PFSK-1 (cell line): ENCODE measurements around the gene ROPN1B.

ENCODE experiments used
- FOXP2 ChIP-seq: optimal IDR thresholded peaks from 2 replicates; pipeline ENCODE3; 2011; ENCODE audit warnings: borderline replicate concordance, control low read depth, inconsistent platforms; ENCODE audit not compliant: insufficient read depth; ENCODE audit errors: extremely low read length, extremely low read depth
- POLR2AphosphoS5 ChIP-seq: IDR thresholded peaks from 2 replicates; pipeline ENCODE4 v1.6.1; 2012; ENCODE audit warnings: low read depth, mild to moderate bottlenecking, control low read depth, low read length, moderate library complexity
- REST ChIP-seq, 2 experiments: IDR thresholded peaks; 2 replicates each; pipeline versions ENCODE4 v1.6.1 to v1.8.0; 2011 to 2012; ENCODE audit warnings: low read depth in 2 of 2, low read length in 2 of 2, control low read depth in 1 of 2, inconsistent platforms in 1 of 2, mild to moderate bottlenecking in 1 of 2, moderate library complexity in 1 of 2; ENCODE audit not compliant: insufficient read depth in 1 of 2
- SIN3A ChIP-seq: IDR thresholded peaks from 2 replicates; pipeline ENCODE4 v1.6.1; 2012; ENCODE audit warnings: mild to moderate bottlenecking, low read length, moderate library complexity, borderline replicate concordance; ENCODE audit not compliant: insufficient read depth
- TAF1 ChIP-seq: IDR thresholded peaks from 2 replicates; pipeline ENCODE4 v1.6.1; 2012; ENCODE audit warnings: low read length, control low read depth, borderline replicate concordance; ENCODE audit not compliant: insufficient read depth

The ROPN1B gene

DNA sequence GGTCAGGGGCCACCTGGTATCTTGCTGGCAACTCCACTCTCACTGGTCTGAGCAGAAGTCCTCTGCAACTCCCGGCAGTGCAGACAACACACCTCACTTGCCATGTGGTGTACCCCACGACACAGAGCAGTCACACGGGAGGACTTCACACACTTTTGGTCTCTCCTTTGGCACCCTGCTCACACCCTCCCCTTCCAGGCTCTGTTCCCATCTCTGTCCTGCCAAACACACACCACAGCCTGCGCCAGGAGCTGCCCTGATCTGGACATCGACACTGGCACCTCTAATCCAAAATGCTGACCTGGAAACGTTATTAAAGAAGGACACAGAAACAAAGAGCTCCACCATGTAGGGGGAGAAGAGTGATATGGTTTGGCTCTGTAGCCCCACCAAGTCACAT lies 57.8 kb downstream of the ROPN1B start:
- TF ChIP-seq FOXP2: no peak
- no peak for TF ChIP-seq POLR2AphosphoS5

- TF ChIP-seq FOXP2: no peak
- no peak for TF ChIP-seq TAF1
- TF ChIP-seq POLR2AphosphoS5: no peak
- TF ChIP-seq REST (IDR thresholded peaks at IDR 0.05; ENCODE audit: insufficient read depth in 1 of 2, low read depth in 2 of 2, low read length in 2 of 2): no peak
- no peak for TF ChIP-seq SIN3A
Observed at GRCh38 chr3:126028096-126028495, 59.1 kb downstream of the ROPN1B start.

DNA sequence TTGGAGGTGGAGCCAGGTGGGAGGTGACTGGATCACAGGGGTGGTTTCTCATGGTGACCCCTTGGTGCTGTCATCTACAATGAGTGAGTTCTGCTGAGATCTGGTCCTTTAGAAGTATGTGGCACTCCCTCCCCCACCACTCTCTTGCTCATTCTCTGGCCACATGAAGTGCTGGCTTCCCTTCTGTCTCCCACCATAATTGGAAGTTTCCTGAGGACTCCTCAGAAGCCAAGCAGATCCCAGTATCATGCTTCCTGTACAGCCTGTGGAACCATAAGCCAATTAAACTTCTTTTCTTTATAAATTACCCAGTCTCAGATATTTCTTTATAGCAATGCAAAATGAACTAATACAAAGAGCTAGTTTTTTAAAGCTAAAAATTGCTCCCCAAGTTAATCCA lies 60.3 kb downstream of the ROPN1B start:
- TF ChIP-seq REST (IDR thresholded peaks at IDR 0.05; ENCODE audit: insufficient read depth in 1 of 2, low read depth in 2 of 2, low read length in 2 of 2): no peak

GRCh38 chr3:126030455-126030854 lies 61.5 kb downstream of the ROPN1B start:
- TF ChIP-seq POLR2AphosphoS5 (no peak), REST (IDR thresholded peaks at IDR 0.05; ENCODE audit: insufficient read depth in 1 of 2, low read depth in 2 of 2, low read length in 2 of 2) (no peak)

DNA sequence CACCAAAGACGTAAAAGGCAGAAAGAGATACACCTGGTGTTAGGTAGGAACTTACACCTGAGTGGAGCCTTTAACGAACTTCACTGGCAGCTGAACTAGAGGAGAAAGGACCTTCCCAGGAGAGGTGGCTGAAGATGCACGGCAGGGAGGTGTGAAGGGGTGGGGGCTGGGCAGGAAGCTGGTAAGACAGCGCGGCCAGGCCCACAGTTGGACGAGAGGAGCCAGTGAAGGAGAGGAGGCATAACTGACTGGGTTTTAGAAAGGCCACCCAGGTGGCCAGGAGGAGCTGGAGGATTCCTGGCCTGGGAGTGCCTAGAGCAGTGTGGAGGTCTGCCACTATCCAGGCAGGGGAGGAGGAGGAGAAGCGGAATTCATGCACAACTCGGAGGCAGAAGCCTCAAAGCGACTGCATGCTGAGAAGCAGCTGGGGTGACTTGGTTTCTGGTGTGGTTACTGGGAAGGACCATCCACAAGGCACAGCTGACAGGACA lies 63.0 kb downstream of the ROPN1B start:
- TF ChIP-seq FOXP2 (no peak), POLR2AphosphoS5 (no peak), REST (IDR thresholded peaks at IDR 0.05; ENCODE audit: insufficient read depth in 1 of 2, low read depth in 2 of 2, low read length in 2 of 2) (no peak), SIN3A (no peak)
